Purkinje cell (primary cell): ENCODE data around the gene OR10K1. TPM values are rescaled to one million over a fixed set of nuclear protein-coding genes. Genes with fewer than 3 reads are reported as not detected.

Source experiments
- polyA plus RNA-seq: library from polyadenylated mRNA; unstranded; fragments of >200 nt; fragmentation: Nextera tagmentation; gene quantifications from 2 replicates; pipeline ENCODE4 v1.2.1, GENCODE V29; 2014

The OR10K1 gene
- polyA plus RNA-seq: not detected in 2 replicates

GRCh38 chr1:158461534-158461933 is at the start of gene OR10K1:
TSS of gene OR10K1 (plus strand) at chr1:158461834. CDS start at chr1:158465562, 3,728 bp downstream.

GRCh38 chr1:158426137-158426536 is 35.5 kb upstream of the OR10K1 start, which contains the start of gene OR10K2:
TSS of gene OR10K2 (minus strand) at chr1:158426237. CDS start at chr1:158420866, 5,371 bp downstream.

GRCh38 chr1:158471920-158472319 is 10.3 kb downstream of the OR10K1 start, which contains the start of gene OR10R2:
TSS of gene OR10R2 (plus strand) at chr1:158472220. CDS start at chr1:158472326, 106 bp downstream.

Other genes starting within 250 kb of the OR10K1 start
- not detected in 2 replicates for gene CD1A, start 207.4 kb upstream of the OR10K1 start, polyA plus RNA-seq
- gene CD1C, start 171.9 kb upstream of the OR10K1 start, polyA plus RNA-seq: not detected in 2 replicates
- gene CD1B, start 130.3 kb upstream of the OR10K1 start, polyA plus RNA-seq: not detected in 2 replicates
- gene CD1E, start 107.9 kb upstream of the OR10K1 start, polyA plus RNA-seq: not detected in 2 replicates
- gene OR10T2, start 62.4 kb upstream of the OR10K1 start, polyA plus RNA-seq: not detected in 2 replicates
- not detected in 2 replicates for gene OR10K2, start 35.6 kb upstream of the OR10K1 start, polyA plus RNA-seq
- gene OR10R2, start 10.4 kb downstream of the OR10K1 start, polyA plus RNA-seq: not detected in 2 replicates
- gene OR6Y1, start 92.6 kb downstream of the OR10K1 start, polyA plus RNA-seq: not detected in 2 replicates
- not detected in 2 replicates for gene OR6P1, start 108.7 kb downstream of the OR10K1 start, polyA plus RNA-seq
- not detected in 2 replicates for gene OR10X1, start 118.1 kb downstream of the OR10K1 start, polyA plus RNA-seq
- gene OR10Z1, start 143.4 kb downstream of the OR10K1 start, polyA plus RNA-seq: not detected in 2 replicates
- not detected in 2 replicates for gene SPTA1, start 224.9 kb downstream of the OR10K1 start, polyA plus RNA-seq
- not detected in 2 replicates for gene OR6K2, start 238.8 kb downstream of the OR10K1 start, polyA plus RNA-seq